ENCODE data around the gene GALNT2. TPM values are rescaled to one million over a fixed set of nuclear protein-coding genes. Genes with fewer than 3 reads are reported as not detected.

The GALNT2 gene
- total and polyA plus RNA-seq, 9 of the 15 experiments (the other 6 are each of a cell fraction or from before 2014, with no cell fraction given): 1.6 to 106 (median 51.9) TPM

DNA sequence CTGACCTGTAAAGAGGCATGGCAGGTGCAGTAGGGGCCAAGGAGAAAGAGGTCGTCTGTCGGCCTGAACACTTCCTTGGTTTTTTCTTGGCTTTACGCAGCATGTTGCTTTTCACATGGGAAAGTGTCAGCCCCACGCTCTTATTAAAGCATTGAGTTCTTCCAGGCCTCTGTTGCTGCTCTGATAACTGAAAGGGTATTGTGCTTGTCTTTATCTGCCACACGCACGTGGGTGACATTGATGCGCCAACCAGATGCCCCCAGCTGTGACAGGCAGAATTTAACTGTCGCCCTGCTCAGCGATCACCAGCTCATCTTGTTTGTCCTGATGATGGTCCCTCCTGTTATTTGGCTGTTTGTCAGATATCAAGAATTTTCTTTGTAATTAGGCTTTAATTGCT is 76.5 kb downstream of the GALNT2 start (continued):
- 0 out of 2 replicates have a peak, but pooled peaks have one; percentile 31 for TF ChIP-seq FOSL1 (tag; conservative IDR thresholded peaks at IDR 0.05)
- TF ChIP-seq KDM1A (IDR thresholded peaks at IDR 0.05): peak; percentile 76 to 79
- TF ChIP-seq, protein P1, sequence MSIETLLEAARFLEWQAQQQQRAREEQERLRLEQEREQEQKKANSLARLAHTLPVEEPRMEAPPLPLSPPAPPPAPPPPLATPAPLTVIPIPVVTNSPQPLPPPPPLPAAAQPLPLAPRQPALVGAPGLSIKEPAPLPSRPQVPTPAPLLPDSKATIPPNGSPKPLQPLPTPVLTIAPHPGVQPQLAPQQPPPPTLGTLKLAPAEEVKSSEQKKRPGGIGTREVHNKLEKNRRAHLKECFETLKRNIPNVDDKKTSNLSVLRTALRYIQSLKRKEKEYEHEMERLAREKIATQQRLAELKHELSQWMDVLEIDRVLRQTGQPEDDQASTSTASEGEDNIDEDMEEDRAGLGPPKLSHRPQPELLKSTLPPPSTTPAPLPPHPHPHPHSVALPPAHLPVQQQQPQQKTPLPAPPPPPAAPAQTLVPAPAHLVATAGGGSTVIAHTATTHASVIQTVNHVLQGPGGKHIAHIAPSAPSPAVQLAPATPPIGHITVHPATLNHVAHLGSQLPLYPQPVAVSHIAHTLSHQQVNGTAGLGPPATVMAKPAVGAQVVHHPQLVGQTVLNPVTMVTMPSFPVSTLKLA (conservative IDR thresholded peaks at IDR 0.05): peak; percentile 83 to 90
- TF ChIP-seq, protein P2, sequence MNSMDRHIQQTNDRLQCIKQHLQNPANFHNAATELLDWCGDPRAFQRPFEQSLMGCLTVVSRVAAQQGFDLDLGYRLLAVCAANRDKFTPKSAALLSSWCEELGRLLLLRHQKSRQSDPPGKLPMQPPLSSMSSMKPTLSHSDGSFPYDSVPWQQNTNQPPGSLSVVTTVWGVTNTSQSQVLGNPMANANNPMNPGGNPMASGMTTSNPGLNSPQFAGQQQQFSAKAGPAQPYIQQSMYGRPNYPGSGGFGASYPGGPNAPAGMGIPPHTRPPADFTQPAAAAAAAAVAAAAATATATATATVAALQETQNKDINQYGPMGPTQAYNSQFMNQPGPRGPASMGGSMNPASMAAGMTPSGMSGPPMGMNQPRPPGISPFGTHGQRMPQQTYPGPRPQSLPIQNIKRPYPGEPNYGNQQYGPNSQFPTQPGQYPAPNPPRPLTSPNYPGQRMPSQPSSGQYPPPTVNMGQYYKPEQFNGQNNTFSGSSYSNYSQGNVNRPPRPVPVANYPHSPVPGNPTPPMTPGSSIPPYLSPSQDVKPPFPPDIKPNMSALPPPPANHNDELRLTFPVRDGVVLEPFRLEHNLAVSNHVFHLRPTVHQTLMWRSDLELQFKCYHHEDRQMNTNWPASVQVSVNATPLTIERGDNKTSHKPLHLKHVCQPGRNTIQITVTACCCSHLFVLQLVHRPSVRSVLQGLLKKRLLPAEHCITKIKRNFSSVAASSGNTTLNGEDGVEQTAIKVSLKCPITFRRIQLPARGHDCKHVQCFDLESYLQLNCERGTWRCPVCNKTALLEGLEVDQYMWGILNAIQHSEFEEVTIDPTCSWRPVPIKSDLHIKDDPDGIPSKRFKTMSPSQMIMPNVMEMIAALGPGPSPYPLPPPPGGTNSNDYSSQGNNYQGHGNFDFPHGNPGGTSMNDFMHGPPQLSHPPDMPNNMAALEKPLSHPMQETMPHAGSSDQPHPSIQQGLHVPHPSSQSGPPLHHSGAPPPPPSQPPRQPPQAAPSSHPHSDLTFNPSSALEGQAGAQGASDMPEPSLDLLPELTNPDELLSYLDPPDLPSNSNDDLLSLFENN (IDR thresholded peaks at IDR 0.05; ENCODE audit: low read depth in 2 of 2, low read length in 2 of 2): peak in 1 of 2 experiments; percentile 70; a peak in 1 of 4 replicates
- peak; percentile 91 for TF ChIP-seq CBFA2T2 (conservative IDR thresholded peaks at IDR 0.05)
- TF ChIP-seq, protein P3, sequence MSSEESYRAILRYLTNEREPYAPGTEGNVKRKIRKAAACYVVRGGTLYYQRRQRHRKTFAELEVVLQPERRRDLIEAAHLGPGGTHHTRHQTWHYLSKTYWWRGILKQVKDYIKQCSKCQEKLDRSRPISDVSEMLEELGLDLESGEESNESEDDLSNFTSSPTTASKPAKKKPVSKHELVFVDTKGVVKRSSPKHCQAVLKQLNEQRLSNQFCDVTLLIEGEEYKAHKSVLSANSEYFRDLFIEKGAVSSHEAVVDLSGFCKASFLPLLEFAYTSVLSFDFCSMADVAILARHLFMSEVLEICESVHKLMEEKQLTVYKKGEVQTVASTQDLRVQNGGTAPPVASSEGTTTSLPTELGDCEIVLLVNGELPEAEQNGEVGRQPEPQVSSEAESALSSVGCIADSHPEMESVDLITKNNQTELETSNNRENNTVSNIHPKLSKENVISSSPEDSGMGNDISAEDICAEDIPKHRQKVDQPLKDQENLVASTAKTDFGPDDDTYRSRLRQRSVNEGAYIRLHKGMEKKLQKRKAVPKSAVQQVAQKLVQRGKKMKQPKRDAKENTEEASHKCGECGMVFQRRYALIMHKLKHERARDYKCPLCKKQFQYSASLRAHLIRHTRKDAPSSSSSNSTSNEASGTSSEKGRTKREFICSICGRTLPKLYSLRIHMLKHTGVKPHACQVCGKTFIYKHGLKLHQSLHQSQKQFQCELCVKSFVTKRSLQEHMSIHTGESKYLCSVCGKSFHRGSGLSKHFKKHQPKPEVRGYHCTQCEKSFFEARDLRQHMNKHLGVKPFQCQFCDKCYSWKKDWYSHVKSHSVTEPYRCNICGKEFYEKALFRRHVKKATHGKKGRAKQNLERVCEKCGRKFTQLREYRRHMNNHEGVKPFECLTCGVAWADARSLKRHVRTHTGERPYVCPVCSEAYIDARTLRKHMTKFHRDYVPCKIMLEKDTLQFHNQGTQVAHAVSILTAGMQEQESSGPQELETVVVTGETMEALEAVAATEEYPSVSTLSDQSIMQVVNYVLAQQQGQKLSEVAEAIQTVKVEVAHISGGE (CRISPR knock-in tag; IDR thresholded peaks at IDR 0.05): peak in 1 of 3 experiments; percentile 62; a peak in 2 of 6 replicates
- TF ChIP-seq TBL1XR1 (IDR thresholded peaks at IDR 0.05; ENCODE audit: low read length in 2 of 2): peak in 1 of 2 experiments; percentile 64; a peak in 2 of 4 replicates
- no peak for TF ChIP-seq NR1H2 (CRISPR knock-in tag; IDR thresholded peaks at IDR 0.05)
- TF ChIP-seq ZNF699 (CRISPR knock-in tag; IDR thresholded peaks at IDR 0.05; ENCODE audit: insufficient replicate concordance): no peak
- peak; percentile 89 for TF ChIP-seq KLF16 (IDR thresholded peaks at IDR 0.05)
- TF ChIP-seq DMBX1 (CRISPR knock-in tag; IDR thresholded peaks at IDR 0.05; ENCODE audit: borderline replicate concordance): 0 out of 2 replicates have a peak, but pooled peaks have one; percentile 50
- TF ChIP-seq ZNF282 (CRISPR knock-in tag; IDR thresholded peaks at IDR 0.05): no peak
- TF ChIP-seq ZSCAN32 (CRISPR knock-in tag; IDR thresholded peaks at IDR 0.05): no peak
- TF ChIP-seq, protein P4, sequence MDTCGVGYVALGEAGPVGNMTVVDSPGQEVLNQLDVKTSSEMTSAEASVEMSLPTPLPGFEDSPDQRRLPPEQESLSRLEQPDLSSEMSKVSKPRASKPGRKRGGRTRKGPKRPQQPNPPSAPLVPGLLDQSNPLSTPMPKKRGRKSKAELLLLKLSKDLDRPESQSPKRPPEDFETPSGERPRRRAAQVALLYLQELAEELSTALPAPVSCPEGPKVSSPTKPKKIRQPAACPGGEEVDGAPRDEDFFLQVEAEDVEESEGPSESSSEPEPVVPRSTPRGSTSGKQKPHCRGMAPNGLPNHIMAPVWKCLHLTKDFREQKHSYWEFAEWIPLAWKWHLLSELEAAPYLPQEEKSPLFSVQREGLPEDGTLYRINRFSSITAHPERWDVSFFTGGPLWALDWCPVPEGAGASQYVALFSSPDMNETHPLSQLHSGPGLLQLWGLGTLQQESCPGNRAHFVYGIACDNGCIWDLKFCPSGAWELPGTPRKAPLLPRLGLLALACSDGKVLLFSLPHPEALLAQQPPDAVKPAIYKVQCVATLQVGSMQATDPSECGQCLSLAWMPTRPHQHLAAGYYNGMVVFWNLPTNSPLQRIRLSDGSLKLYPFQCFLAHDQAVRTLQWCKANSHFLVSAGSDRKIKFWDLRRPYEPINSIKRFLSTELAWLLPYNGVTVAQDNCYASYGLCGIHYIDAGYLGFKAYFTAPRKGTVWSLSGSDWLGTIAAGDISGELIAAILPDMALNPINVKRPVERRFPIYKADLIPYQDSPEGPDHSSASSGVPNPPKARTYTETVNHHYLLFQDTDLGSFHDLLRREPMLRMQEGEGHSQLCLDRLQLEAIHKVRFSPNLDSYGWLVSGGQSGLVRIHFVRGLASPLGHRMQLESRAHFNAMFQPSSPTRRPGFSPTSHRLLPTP (IDR thresholded peaks at IDR 0.05; ENCODE audit: borderline replicate concordance, extremely low read depth, insufficient read length): no peak
- no peak for TF ChIP-seq DIDO1 (tag; IDR thresholded peaks at IDR 0.05; ENCODE audit: low read depth)

All from K562 (cell line).